Measurements from ENCODE around the gene ADGRG4. TPM values are rescaled to one million over a fixed set of nuclear protein-coding genes. Genes with fewer than 3 reads are reported as not detected.

ADGRG4 gene
- total and polyA plus RNA-seq, 4 experiments from 2014 or later = not detected

DNA sequence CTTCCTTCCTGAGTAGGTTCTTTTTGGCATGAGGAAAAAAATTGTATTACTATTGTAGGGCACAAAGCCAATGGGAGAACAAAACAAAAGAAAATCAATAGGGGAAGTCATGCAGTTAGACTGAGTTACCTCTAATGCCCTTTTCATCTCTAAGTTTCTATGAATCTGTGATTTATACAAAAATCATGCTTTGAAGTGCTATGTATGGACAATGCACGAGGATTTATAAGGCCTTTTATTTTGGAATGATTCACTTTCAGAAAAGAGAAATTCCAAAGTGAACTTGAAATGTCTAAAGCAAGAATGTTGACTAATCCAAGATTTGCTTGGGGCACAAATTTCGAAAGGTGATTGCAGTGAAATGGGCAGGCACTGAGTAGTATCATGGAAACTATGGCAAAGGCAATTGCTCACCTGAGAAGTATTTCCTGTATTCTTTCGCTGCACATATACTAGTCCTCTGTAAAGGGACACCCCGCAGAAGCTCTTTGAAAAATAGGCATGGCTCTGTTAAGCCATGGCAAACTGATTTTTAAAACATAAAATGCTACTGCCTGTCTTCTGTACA is 52.8 kb downstream of the ADGRG4 start:
- intact Hi-C loops (cut with micrococcal nuclease) = no loop called here
- Histone ChIP-seq H3K36me3 (ENCODE audit: insufficient read depth, low read length) (no peaks in the 10 kb centered on the region), H3K4me1 (ENCODE audit: insufficient read depth, low read length) (no peaks in the 10 kb centered on the region), H3K9me3 (ENCODE audit: control insufficient read depth in 1 of 2, low read length in 2 of 2) (no peaks in the 10 kb centered on the region), H3K27ac (ENCODE audit: low read depth, low read length) (no peak overlapping the region), H3K4me3 (ENCODE audit: low read length in 2 of 2) (no peak overlapping the region), H3K27me3 (ENCODE audit: insufficient read depth, low read length) (no peaks in the 10 kb centered on the region)
- no peak overlapping the region for H3K4me3 Mint-ChIP-seq
- H3K9me3 Mint-ChIP-seq = no peaks in the 10 kb centered on the region
- H3K4me1 Mint-ChIP-seq = no peaks in the 10 kb centered on the region
- H3K27ac Mint-ChIP-seq = no peak overlapping the region
- POLR2A ChIA-PET (ENCODE audit: partially characterized antibody) = no interaction called here
- no peak for DNase-seq
- CTCF ChIA-PET (ENCODE audit: partially characterized antibody) = no interaction called here
- peaks cover 1 to 5% of the 10 kb centered on the region in 2 donors for H3K27me3 Mint-ChIP-seq
- no peaks in the 10 kb centered on the region for H3K36me3 Mint-ChIP-seq

- H3K9me3 ChIP-seq (ENCODE audit: control insufficient read depth in 1 of 2, low read length in 2 of 2) = no peaks in the 10 kb centered on the region
Measured at GRCh38 chrX:136354201-136354600, 53.4 kb downstream of the ADGRG4 start.

DNA sequence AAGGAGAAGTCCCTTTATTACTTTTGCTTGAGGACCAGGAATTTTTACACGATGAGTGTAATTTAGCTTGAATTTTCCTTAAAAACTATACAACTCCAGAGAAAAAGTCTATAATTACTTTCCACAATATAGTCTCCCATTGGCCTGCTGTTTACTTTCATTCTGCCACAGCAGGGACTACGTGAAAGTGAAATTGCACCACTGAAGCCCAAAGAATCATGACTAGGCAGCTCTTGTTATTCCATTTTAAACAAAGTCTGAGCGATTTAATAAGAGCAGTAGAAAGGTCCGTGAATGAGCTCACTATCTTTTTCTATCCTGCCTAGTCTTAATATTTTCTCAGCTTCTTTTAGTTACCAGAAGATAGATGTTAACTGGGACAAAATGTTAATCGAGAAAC is 68.6 kb downstream of the ADGRG4 start:
- POLR2A ChIA-PET (ENCODE audit: partially characterized antibody) = no interaction called here
- no peak overlapping the region for H3K4me3 Mint-ChIP-seq

More at GRCh38 chrX:136354201-136354600, 53.4 kb downstream of the ADGRG4 start:
- Mint-ChIP-seq H3K27me3 (peaks cover 1 to 5% of the 10 kb centered on the region in 2 donors), H3K9me3 (no peaks in the 10 kb centered on the region), H3K4me3 (no peak overlapping the region), H3K4me1 (no peaks in the 10 kb centered on the region), H3K27ac (no peak overlapping the region), H3K36me3 (no peaks in the 10 kb centered on the region)
- H3K27ac ChIP-seq (ENCODE audit: low read depth, low read length) = no peak overlapping the region
- H3K36me3 ChIP-seq (ENCODE audit: insufficient read depth, low read length) = no peaks in the 10 kb centered on the region
- H3K4me1 ChIP-seq (ENCODE audit: insufficient read depth, low read length) = no peaks in the 10 kb centered on the region
- no peak overlapping the region for H3K4me3 ChIP-seq (ENCODE audit: low read length in 2 of 2)
- intact Hi-C loops (cut with micrococcal nuclease) = no loop called here
- POLR2A ChIA-PET (ENCODE audit: partially characterized antibody) = no interaction called here
- no peaks in the 10 kb centered on the region for H3K27me3 ChIP-seq (ENCODE audit: insufficient read depth, low read length)
- no peak for DNase-seq
- CTCF ChIA-PET (ENCODE audit: partially characterized antibody) = no interaction called here

DNA sequence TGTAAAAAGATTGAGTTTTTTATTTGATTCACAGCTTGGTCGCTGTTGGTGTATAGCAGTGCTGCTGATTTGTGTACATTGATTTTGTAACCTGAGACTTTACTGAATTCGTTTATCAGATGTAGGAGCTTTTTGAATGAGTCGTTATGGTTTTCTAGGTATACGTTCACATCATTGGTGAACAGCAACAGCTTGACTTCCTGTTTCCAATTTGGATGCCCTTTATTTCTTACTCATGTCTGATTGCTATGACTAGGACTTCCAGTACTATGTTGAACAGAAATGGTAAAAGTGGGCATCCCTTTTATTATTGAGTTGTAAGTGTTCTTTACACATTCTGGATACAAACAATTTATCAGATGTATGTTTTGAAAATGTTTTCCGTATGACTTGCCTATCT is 76.0 kb downstream of the ADGRG4 start:
- Histone ChIP-seq H3K36me3 (ENCODE audit: insufficient read depth, low read length) (no peaks in the 10 kb centered on the region), H3K4me3 (ENCODE audit: low read length in 2 of 2) (no peak overlapping the region), H3K27ac (ENCODE audit: low read depth, low read length) (no peak overlapping the region), H3K9me3 (ENCODE audit: control insufficient read depth in 1 of 2, low read length in 2 of 2) (no peaks in the 10 kb centered on the region), H3K4me1 (ENCODE audit: insufficient read depth, low read length) (no peaks in the 10 kb centered on the region), H3K27me3 (ENCODE audit: insufficient read depth, low read length) (no peaks in the 10 kb centered on the region)
- H3K4me1 Mint-ChIP-seq = no peaks in the 10 kb centered on the region
- no peak for DNase-seq
- peaks cover 3 to 5% of the 10 kb centered on the region in 2 donors for H3K27me3 Mint-ChIP-seq
- H3K36me3 Mint-ChIP-seq = no peaks in the 10 kb centered on the region
- H3K4me3 Mint-ChIP-seq = no peak overlapping the region
- H3K9me3 Mint-ChIP-seq = peaks cover 0 to 5% (median 0%) of the 10 kb centered on the region in 8 donors
- no peak overlapping the region for H3K27ac Mint-ChIP-seq
- intact Hi-C loops (cut with micrococcal nuclease) = no loop called here
- POLR2A ChIA-PET (ENCODE audit: partially characterized antibody) = no interaction called here
- CTCF ChIA-PET (ENCODE audit: partially characterized antibody) = no interaction called here

More for the DNA sequence above, 68.6 kb downstream of the ADGRG4 start:
- Mint-ChIP-seq H3K4me1 (no peaks in the 10 kb centered on the region), H3K36me3 (no peaks in the 10 kb centered on the region), H3K27me3 (peaks cover 0 to 4% of the 10 kb centered on the region in 2 donors), H3K27ac (no peak overlapping the region), H3K9me3 (no peaks in the 10 kb centered on the region)
- H3K27me3 ChIP-seq (ENCODE audit: insufficient read depth, low read length) = no peaks in the 10 kb centered on the region
- H3K4me1 ChIP-seq (ENCODE audit: insufficient read depth, low read length) = no peaks in the 10 kb centered on the region
- no peaks in the 10 kb centered on the region for H3K9me3 ChIP-seq (ENCODE audit: control insufficient read depth in 1 of 2, low read length in 2 of 2)
- no peak overlapping the region for H3K4me3 ChIP-seq (ENCODE audit: low read length in 2 of 2)
- DNase-seq = no peak
- H3K27ac ChIP-seq (ENCODE audit: low read depth, low read length) = no peak overlapping the region
- intact Hi-C loops (cut with micrococcal nuclease) = no loop called here
- H3K36me3 ChIP-seq (ENCODE audit: insufficient read depth, low read length) = no peaks in the 10 kb centered on the region
- CTCF ChIA-PET (ENCODE audit: partially characterized antibody) = no interaction called here

- H3K9me3 Mint-ChIP-seq = peaks cover 0 to 5% (median 0%) of the 10 kb centered on the region in 8 donors
- intact Hi-C loops (cut with micrococcal nuclease) = no loop called here
- H3K4me1 Mint-ChIP-seq = no peaks in the 10 kb centered on the region
- Histone ChIP-seq H3K4me3 (ENCODE audit: low read length in 2 of 2) (no peak overlapping the region), H3K9me3 (ENCODE audit: control insufficient read depth in 1 of 2, low read length in 2 of 2) (no peaks in the 10 kb centered on the region), H3K27me3 (ENCODE audit: insufficient read depth, low read length) (no peaks in the 10 kb centered on the region), H3K27ac (ENCODE audit: low read depth, low read length) (no peak overlapping the region), H3K36me3 (ENCODE audit: insufficient read depth, low read length) (no peaks in the 10 kb centered on the region), H3K4me1 (ENCODE audit: insufficient read depth, low read length) (no peaks in the 10 kb centered on the region)
- no peak overlapping the region for H3K4me3 Mint-ChIP-seq
- H3K36me3 Mint-ChIP-seq = no peaks in the 10 kb centered on the region
- ChIA-PET CTCF (ENCODE audit: partially characterized antibody) (no interaction called here), POLR2A (ENCODE audit: partially characterized antibody) (no interaction called here)
- DNase-seq = no peak
- peaks cover 5 to 7% of the 10 kb centered on the region in 2 donors for H3K27me3 Mint-ChIP-seq
- H3K27ac Mint-ChIP-seq = no peak overlapping the region
Measured at GRCh38 chrX:136380010-136380769, 79.4 kb downstream of the ADGRG4 start.

DNA sequence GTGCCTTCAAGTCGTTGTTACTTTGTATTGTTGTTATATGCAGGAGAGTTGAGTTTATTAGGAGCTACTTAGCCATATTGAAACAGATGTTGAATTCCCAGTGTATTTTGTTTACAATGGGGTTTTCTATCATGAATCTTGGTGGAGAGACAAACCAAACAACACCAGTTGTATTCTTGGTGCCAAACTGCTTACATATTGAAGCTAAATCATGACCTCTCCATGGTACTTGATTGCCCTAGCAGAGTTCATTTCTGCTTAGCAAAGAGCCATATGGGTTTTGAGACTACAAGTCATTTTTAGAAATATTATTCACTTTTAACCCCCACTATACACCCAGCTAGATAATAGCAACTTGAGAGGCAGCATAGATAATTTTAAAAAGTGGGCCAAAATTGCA is 85.4 kb downstream of the ADGRG4 start:
- H3K27ac Mint-ChIP-seq = peak overlapping the region in 1 of 7 donors; percentile 10
- peaks cover 9 to 12% of the 10 kb centered on the region in 2 donors for H3K27me3 Mint-ChIP-seq
- ChIA-PET POLR2A (ENCODE audit: partially characterized antibody) (no interaction called here), CTCF (ENCODE audit: partially characterized antibody) (no interaction called here)
- no peak for DNase-seq
- no peaks in the 10 kb centered on the region for H3K9me3 Mint-ChIP-seq
- no peaks in the 10 kb centered on the region for H3K36me3 ChIP-seq (ENCODE audit: insufficient read depth, low read length)
- H3K36me3 Mint-ChIP-seq = no peaks in the 10 kb centered on the region
- no peak overlapping the region for H3K27ac ChIP-seq (ENCODE audit: low read depth, low read length)
- no peaks in the 10 kb centered on the region for H3K4me1 Mint-ChIP-seq
- no peak overlapping the region for H3K4me3 Mint-ChIP-seq
- no peaks in the 10 kb centered on the region for H3K4me1 ChIP-seq (ENCODE audit: insufficient read depth, low read length)
- H3K27me3 ChIP-seq (ENCODE audit: insufficient read depth, low read length) = no peaks in the 10 kb centered on the region
- H3K4me3 ChIP-seq (ENCODE audit: low read length in 2 of 2) = no peak overlapping the region
- intact Hi-C loops (cut with micrococcal nuclease) = no loop called here
- no peaks in the 10 kb centered on the region for H3K9me3 ChIP-seq (ENCODE audit: control insufficient read depth in 1 of 2, low read length in 2 of 2)

GRCh38 chrX:136386826-136387225 is 86.1 kb downstream of the ADGRG4 start:
- no peak overlapping the region for H3K27ac ChIP-seq (ENCODE audit: low read depth, low read length)
- H3K36me3 ChIP-seq (ENCODE audit: insufficient read depth, low read length) = no peaks in the 10 kb centered on the region
- H3K27me3 Mint-ChIP-seq = peaks cover 8 to 12% of the 10 kb centered on the region in 2 donors
- DNase-seq = no peak
- H3K9me3 Mint-ChIP-seq = no peaks in the 10 kb centered on the region
- no peak overlapping the region for H3K4me3 Mint-ChIP-seq
- H3K4me1 Mint-ChIP-seq = no peaks in the 10 kb centered on the region
- no peaks in the 10 kb centered on the region for H3K27me3 ChIP-seq (ENCODE audit: insufficient read depth, low read length)
- intact Hi-C loops (cut with micrococcal nuclease) = no loop called here
- CTCF ChIA-PET (ENCODE audit: partially characterized antibody) = no interaction called here
- no peaks in the 10 kb centered on the region for H3K9me3 ChIP-seq (ENCODE audit: control insufficient read depth in 1 of 2, low read length in 2 of 2)
- no peak overlapping the region for H3K27ac Mint-ChIP-seq
- no peaks in the 10 kb centered on the region for H3K36me3 Mint-ChIP-seq
- POLR2A ChIA-PET (ENCODE audit: partially characterized antibody) = no interaction called here
- H3K4me1 ChIP-seq (ENCODE audit: insufficient read depth, low read length) = no peaks in the 10 kb centered on the region
- no peak overlapping the region for H3K4me3 ChIP-seq (ENCODE audit: low read length in 2 of 2)
